Measurements from ENCODE around the gene WASL. TPM values are rescaled to one million over a fixed set of nuclear protein-coding genes. Genes with fewer than 3 reads are reported as not detected.

Gene WASL
- 20.4 and 25.8 TPM in 2 replicates for total RNA-seq

GRCh38 chr7:123748734-123749536, at the start of gene WASL:
WASL (minus strand) TSS chr7:123749003; CDS start chr7:123748734, 269 bp downstream.

GRCh38 chr7:123655614-123656013, 93.2 kb downstream of the WASL start, which contains the start of gene LMOD2:
LMOD2 (plus strand) TSS chr7:123655866; CDS start chr7:123655964, 98 bp downstream.

Small RNA genes within 50 kb of the gene (small RNA-seq; reads per million reads assigned to genes)
- gene RNU6-11P = not detected

Other genes with a start within 250 kb of the WASL start
- gene IQUB, start 214.4 kb downstream of the WASL start, total RNA-seq = 0.61 and 0.65 TPM in 2 replicates
- gene NDUFA5, start 191.2 kb downstream of the WASL start, total RNA-seq = 25.2 and 28.7 TPM in 2 replicates
- not detected in 2 replicates for gene ASB15, start 147.2 kb downstream of the WASL start, total RNA-seq
- not detected in 2 replicates for gene LMOD2, start 93.1 kb downstream of the WASL start, total RNA-seq
- gene HYAL4, start 96.2 kb upstream of the WASL start, total RNA-seq = not detected in 2 replicates
- gene SPAM1, start 176.2 kb upstream of the WASL start, total RNA-seq = not detected in 2 replicates

Measured in hair follicle dermal papilla cell (primary cell).